Fibroblast of lung (primary cell): ENCODE results near the gene CFAP107.

Experiments
- CTCF ChIP-seq, 2 donors: IDR thresholded peaks in 1 of 2; conservative IDR thresholded peaks in 1 of 2; 1 replicate in 1 of 2; 2 replicates in 1 of 2; pipeline ENCODE4 v1.5.1; 2011 to 2012; ENCODE audit warnings: low read length in 2 of 2, control low read depth in 1 of 2, inconsistent platforms in 1 of 2, low read depth in 1 of 2, mild to moderate bottlenecking in 1 of 2
- EZH2 ChIP-seq: IDR thresholded peaks from 2 replicates; pipeline ENCODE4 v1.5.1; 2012; ENCODE audit warnings: low read length, control low read depth, mild to moderate bottlenecking; ENCODE audit errors: missing control alignments

- TF ChIP-seq CTCF (conservative IDR thresholded peaks at IDR 0.05 in 1 of 2, IDR thresholded peaks at IDR 0.05 in 1 of 2; ENCODE audit: low read depth in 1 of 2, low read length in 2 of 2) (no peak), EZH2 (no peak)
Measured at GRCh38 chr1:12764016-12764415, 18.0 kb downstream of the CFAP107 start.
